C1 segment of cervical spinal cord (tissue), 14 donors: ENCODE results near the gene ERCC6L.
"Not testable (repeated sequence)": the region's sequence is repeated elsewhere in the genome, so short reads cannot be mapped to it uniquely, and the experiment has no call there.

Source experiments
- DNase-seq, 14 donors: peaks; one replicate each; lab custom pipeline; 2025; lab: John Stamatoyannopoulos, UW

The ERCC6L gene

DNA sequence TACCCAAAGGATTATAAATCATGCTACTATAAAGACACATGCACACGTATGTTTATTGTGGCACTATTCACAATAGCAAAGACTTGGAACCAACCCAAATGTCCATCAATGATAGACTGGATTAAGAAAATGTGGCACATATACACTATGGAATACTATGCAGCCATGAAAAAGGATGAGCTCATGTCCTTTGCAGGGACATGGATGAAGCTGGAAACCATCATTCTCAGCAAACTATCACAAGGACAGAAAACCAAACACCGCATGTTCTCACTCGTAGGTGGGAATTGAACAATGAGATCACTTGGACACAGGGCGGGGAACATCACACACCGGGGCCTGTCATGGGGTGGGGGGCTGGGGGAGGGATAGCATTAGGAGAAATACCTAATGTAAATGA lies 62.5 kb downstream of the ERCC6L start:
- not testable (repeated sequence) for DNase-seq

DNA sequence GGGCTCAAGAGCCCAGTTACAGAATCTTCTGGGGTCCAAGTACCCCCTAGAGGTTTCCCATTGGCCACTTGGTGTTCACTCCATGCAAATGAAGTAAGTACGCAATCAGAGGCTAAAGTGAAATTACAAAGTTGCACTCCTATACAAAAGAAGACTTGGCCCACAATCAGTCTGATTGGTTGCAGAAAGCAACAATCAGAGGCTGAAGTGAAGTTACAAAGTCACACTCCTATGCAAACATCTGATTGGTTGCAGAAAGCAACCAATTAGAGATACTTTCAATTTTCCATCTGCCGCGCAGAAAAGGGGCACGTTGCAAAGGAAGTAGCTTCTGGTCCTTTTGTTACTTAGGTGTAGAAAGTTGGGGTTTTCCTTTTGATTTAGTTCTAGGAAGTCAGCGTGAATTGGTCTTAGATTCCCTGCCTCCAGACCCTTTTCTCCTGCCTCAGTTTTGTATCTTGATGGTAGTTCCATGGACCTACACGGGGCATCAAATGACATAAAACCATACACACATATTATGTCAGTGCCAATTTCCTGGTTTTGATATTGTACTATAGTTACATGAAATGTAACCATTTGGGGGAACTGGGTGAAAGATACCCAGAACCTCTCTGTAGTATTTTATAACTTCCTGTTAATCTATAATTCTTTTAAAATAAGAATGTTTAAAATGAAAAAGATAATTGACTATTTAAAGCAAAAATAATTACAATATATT lies 69.7 kb downstream of the ERCC6L start:
- DNase-seq: no peak

DNA sequence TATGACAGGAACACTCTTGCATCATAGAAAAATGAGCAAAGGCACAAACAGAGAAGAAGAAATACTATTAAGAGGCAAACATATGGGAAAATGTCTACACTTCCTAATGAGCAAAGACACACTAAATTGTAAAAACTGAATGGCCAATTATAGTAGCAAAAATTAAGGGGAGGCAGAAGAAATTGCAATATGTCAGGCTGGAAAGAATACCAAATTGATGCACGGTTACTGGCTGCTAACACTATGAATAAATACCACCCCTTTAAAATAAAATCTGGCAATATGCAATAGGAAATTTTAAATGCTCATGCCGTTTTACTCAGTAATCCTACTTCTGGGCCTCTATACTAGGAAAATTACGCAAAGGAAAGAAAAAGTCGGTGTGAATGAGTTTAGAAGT lies 73.3 kb downstream of the ERCC6L start:
- no peak for DNase-seq

DNA sequence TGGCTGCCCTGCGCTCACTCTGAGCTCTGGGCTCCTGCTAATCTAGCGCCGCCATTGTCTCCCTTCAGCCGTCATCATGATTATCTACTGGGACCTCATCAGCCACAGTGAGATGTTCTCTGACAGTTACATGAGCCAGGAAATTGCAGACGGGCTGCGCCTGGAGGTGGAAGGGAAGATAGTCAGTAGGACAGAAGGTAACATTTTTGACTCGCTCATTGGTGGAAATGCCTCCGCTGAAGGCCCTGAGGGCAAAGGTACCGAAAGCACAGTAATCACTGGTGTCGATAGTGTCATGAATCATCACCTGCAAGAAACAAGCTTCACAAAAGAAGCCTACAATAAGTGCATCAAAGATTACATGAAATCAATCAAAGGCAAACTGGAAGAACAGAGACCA lies 79.1 kb downstream of the ERCC6L start:
- DNase-seq: no peak

DNA sequence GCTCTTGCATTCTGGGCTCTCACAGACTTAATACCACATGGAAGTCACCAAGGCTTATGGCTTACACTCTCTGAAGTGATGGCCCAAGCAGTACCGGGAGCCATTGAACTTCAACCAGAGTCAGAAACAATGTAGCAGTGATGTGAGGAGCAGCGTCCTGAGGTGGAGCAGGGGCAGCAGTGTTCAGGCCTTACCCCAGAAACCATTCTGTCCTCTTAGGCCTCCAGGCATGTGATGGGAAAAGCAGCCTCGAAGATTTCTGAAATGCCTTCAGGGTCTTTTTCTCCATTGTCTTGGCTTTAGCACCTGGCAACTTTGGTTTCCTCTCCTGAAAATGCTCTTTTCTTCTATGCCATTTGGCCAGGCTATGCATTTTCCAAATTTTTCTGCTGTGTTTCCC lies 80.1 kb downstream of the ERCC6L start:
- DNase-seq: no peak
